Measurements from ENCODE around the gene HOXA1.

DNA sequence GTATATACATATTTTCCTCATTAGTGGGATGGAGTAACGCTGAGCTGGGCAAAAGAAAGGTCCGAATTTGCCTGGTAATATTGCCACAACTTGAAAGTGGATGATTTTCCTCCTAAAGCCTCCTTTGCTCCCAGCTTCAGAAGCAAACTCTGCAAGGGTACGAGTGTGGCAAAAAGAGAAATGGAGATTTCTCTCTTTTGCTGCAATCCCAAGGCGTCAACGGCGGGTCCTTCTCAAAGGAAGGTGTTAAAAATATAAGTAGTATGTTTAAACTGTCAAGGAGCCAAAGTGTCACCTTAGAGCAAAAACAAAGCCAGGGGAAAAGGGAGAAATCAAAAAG is 19.1 kb upstream of the HOXA1 start:
- TF ChIP-seq, protein P1, sequence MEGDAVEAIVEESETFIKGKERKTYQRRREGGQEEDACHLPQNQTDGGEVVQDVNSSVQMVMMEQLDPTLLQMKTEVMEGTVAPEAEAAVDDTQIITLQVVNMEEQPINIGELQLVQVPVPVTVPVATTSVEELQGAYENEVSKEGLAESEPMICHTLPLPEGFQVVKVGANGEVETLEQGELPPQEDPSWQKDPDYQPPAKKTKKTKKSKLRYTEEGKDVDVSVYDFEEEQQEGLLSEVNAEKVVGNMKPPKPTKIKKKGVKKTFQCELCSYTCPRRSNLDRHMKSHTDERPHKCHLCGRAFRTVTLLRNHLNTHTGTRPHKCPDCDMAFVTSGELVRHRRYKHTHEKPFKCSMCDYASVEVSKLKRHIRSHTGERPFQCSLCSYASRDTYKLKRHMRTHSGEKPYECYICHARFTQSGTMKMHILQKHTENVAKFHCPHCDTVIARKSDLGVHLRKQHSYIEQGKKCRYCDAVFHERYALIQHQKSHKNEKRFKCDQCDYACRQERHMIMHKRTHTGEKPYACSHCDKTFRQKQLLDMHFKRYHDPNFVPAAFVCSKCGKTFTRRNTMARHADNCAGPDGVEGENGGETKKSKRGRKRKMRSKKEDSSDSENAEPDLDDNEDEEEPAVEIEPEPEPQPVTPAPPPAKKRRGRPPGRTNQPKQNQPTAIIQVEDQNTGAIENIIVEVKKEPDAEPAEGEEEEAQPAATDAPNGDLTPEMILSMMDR (IDR thresholded peaks at IDR 0.05; ENCODE audit: low read depth, low read length), result no peak
- TF ChIP-seq, protein P2, sequence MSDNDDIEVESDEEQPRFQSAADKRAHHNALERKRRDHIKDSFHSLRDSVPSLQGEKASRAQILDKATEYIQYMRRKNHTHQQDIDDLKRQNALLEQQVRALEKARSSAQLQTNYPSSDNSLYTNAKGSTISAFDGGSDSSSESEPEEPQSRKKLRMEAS (IDR thresholded peaks at IDR 0.05; ENCODE audit: low read depth, low read length), result no peak
- no peak for TF ChIP-seq POLR2A (IDR thresholded peaks at IDR 0.05; ENCODE audit: extremely low read depth, insufficient read length)
